Ishikawa (cell line): ENCODE results near the gene NECTIN1.

Experiments
- CEBPB ChIP-seq: IDR thresholded peaks from 2 replicates; pipeline ENCODE4 v1.6.1; 2012
- CREB1 ChIP-seq: IDR thresholded peaks from 2 replicates; pipeline ENCODE4 v1.6.1; 2012; ENCODE audit warnings: low read depth
- EGR1 ChIP-seq: IDR thresholded peaks from 2 replicates; pipeline ENCODE4 v1.6.1; 2012
- EP300 ChIP-seq: IDR thresholded peaks from 2 replicates; pipeline ENCODE4 v1.6.1; 2012; ENCODE audit warnings: borderline replicate concordance
- FOXM1 ChIP-seq: IDR thresholded peaks from 2 replicates; pipeline ENCODE4 v1.6.1; 2012; ENCODE audit warnings: low read depth, borderline replicate concordance
- MAX ChIP-seq: IDR thresholded peaks from 2 replicates; pipeline ENCODE4 v1.6.1; 2012
- NFIC ChIP-seq: IDR thresholded peaks from 2 replicates; pipeline ENCODE4 v1.6.1; 2012
- RAD21 ChIP-seq: IDR thresholded peaks from 2 replicates; pipeline ENCODE4 v1.6.1; 2012; ENCODE audit warnings: low read depth
- TAF1 ChIP-seq: IDR thresholded peaks from 2 replicates; pipeline ENCODE4 v1.6.1; 2012; ENCODE audit warnings: low read depth, mild to moderate bottlenecking
- TCF12 ChIP-seq: IDR thresholded peaks from 2 replicates; pipeline ENCODE4 v1.6.1; 2012; ENCODE audit warnings: low read depth
- TEAD4 ChIP-seq: IDR thresholded peaks from 2 replicates; pipeline ENCODE4 v1.6.1; 2012
- USF1 ChIP-seq: IDR thresholded peaks from 2 replicates; pipeline ENCODE4 v1.6.1; 2012
- YY1 ChIP-seq: IDR thresholded peaks from 2 replicates; pipeline ENCODE4 v1.6.1; 2012; ENCODE audit warnings: low read depth
- ZBTB7A ChIP-seq: IDR thresholded peaks from 2 replicates; pipeline ENCODE4 v1.6.1; 2012; ENCODE audit warnings: low read depth
- TF ChIP-seq, protein P1 (sequence below): IDR thresholded peaks from 2 replicates; pipeline ENCODE4 v1.6.1; 2012; ENCODE audit warnings: low read depth, mild to moderate bottlenecking

NECTIN1 gene

DNA sequence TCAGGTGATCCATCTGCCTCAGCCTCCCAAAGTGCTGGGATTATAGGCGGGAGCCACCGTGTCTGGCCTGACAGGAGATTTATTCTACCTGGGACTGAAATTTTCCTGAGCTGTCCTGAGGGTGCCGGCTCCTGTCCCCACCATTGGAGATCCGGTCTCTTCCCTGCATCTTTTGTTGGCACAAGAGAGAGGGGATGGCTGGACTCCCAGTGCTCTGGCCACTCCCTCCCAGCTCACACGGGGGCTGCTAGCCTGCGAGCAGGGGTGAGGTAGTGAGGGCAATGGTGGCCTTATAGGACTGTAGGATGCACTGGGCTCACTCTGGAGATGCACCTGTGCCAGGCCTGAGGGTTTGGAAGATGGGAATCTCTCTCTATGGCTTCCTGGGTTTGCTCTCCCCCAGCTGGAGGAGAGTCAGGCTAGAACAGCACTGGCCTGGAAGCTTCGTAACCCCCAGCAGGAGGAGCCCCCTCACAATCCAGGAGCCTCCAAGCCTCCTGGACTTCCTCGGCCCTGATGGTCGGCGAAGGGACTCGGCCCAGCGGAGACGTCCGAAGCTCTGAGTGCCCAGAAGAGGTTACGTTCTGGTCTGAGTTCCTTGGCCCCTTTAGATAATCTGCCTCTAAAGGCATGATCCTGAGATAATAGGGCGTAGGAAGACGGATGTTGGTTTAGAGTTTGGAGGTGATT, 106.4 kb downstream of the NECTIN1 start:
- TF ChIP-seq, protein P1, sequence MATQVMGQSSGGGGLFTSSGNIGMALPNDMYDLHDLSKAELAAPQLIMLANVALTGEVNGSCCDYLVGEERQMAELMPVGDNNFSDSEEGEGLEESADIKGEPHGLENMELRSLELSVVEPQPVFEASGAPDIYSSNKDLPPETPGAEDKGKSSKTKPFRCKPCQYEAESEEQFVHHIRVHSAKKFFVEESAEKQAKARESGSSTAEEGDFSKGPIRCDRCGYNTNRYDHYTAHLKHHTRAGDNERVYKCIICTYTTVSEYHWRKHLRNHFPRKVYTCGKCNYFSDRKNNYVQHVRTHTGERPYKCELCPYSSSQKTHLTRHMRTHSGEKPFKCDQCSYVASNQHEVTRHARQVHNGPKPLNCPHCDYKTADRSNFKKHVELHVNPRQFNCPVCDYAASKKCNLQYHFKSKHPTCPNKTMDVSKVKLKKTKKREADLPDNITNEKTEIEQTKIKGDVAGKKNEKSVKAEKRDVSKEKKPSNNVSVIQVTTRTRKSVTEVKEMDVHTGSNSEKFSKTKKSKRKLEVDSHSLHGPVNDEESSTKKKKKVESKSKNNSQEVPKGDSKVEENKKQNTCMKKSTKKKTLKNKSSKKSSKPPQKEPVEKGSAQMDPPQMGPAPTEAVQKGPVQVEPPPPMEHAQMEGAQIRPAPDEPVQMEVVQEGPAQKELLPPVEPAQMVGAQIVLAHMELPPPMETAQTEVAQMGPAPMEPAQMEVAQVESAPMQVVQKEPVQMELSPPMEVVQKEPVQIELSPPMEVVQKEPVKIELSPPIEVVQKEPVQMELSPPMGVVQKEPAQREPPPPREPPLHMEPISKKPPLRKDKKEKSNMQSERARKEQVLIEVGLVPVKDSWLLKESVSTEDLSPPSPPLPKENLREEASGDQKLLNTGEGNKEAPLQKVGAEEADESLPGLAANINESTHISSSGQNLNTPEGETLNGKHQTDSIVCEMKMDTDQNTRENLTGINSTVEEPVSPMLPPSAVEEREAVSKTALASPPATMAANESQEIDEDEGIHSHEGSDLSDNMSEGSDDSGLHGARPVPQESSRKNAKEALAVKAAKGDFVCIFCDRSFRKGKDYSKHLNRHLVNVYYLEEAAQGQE: no peak
- TF ChIP-seq FOXM1: no peak
- TF ChIP-seq RAD21: no peak
- no peak for TF ChIP-seq USF1
- TF ChIP-seq ZBTB7A: no peak
- no peak for TF ChIP-seq NFIC
- no peak for TF ChIP-seq TCF12
- no peak for TF ChIP-seq MAX
- no peak for TF ChIP-seq YY1
- TF ChIP-seq CEBPB: no peak
- TF ChIP-seq TAF1: no peak
- TF ChIP-seq CREB1: no peak
- TF ChIP-seq EGR1: no peak
- no peak for TF ChIP-seq TEAD4
- TF ChIP-seq EP300: no peak

- TF ChIP-seq TCF12 (no peak), USF1 (no peak), EGR1 (no peak), TAF1 (no peak), FOXM1 (no peak), YY1 (no peak), ZBTB7A (no peak)
- TF ChIP-seq, protein P1: no peak
Measured at GRCh38 chr11:119619665-119620064, 109.3 kb downstream of the NECTIN1 start.

DNA sequence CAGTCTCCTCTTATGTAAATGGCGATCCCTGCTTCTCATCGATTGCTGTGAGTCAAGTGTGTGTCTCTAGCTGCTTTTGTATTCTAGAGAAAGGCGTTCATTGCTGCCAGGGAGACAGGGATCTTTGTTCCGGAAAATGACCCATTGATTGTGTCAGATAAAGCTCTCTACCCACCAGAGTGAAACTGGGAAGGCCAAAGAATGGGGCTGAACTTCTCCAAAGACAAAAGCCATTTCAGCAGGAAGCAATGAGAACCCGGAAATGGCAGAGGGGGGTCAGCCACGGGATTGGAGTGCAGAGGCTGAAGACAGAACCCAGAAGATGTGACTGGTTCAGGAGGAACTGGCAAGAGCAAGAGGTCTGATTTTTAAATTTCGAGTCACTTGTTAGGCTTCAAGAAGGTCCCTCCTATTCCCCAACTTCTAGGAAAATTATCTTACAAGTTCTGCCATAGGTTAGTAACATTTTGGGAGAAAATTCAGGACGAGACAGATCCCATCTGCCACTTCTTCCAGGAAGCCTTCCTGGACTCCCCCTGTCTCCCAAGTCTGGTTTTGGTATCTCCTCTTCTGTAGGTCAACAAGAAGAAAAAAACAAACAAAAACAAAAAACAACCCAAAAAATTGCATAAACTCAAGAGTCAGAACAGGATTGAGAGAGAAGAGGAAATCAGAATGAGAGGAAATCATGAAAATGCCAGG, 110.6 kb downstream of the NECTIN1 start:
- no peak for TF ChIP-seq TEAD4
- TF ChIP-seq NFIC: no peak
- TF ChIP-seq CREB1: no peak
- no peak for TF ChIP-seq USF1
- TF ChIP-seq EGR1: no peak
- TF ChIP-seq TCF12: no peak
- TF ChIP-seq EP300: no peak
- TF ChIP-seq TAF1: no peak
- no peak for TF ChIP-seq MAX
- no peak for TF ChIP-seq ZBTB7A
- TF ChIP-seq, protein P1: no peak
- no peak for TF ChIP-seq CEBPB
- no peak for TF ChIP-seq FOXM1
- no peak for TF ChIP-seq YY1
- TF ChIP-seq RAD21: no peak

- TF ChIP-seq YY1 (no peak), MAX (no peak), TEAD4 (no peak), FOXM1 (no peak), ZBTB7A (no peak), TCF12 (no peak), EGR1 (no peak), RAD21 (no peak), CREB1 (no peak), USF1 (no peak), TAF1 (no peak), CEBPB (no peak)
- TF ChIP-seq, protein P1: no peak
Measured at GRCh38 chr11:119617340-119617713, 111.7 kb downstream of the NECTIN1 start.
